K562 (cell line): Measurements from ENCODE around the gene IFRD1. TPM values are rescaled to one million over a fixed set of nuclear protein-coding genes. Genes with fewer than 3 reads are reported as not detected.

Experiments
- ATAC-seq: fragments of 200-7000 bp; cut with Tn5 transposase; 3 replicates; pipeline ENCODE4 v1.9.1; 2020; ENCODE audit warnings: moderate library complexity
- BruUV-seq: library from RNA; stranded (reverse); fragments of 400-500 nt; replicated peaks from 2 replicates; lab custom pipeline; 2021; lab: Mats Ljungman, UMichigan
- CTCF ChIA-PET: fragments of 300-600 bp; formaldehyde crosslinking; extraction: SDS; loops from one replicate; lab custom pipeline; 2021; ENCODE audit warnings: low intra/inter-chr PET ratio; lab: Yijun Ruan, JAX
- POLR2A ChIA-PET: fragments of 300-600, 350-650 bp; sonication (Branson Sonifier 250); formaldehyde crosslinking; extraction: SDS; loops from one replicate; lab custom pipeline; 2021; ENCODE audit warnings: antibody characterized with exemption, inconsistent platforms; lab: Yijun Ruan, JAX
- DNase-seq, 4 experiments: peaks; one replicate each; pipeline versions ENCODE4 v3.0.0 to v3.0.0-alpha.2; 2011 to 2018; ENCODE audit warnings: low spot score in 3 of 4, mixed read lengths in 3 of 4; ENCODE audit errors: extremely low read depth in 1 of 4
- FAIRE-seq: peaks from 2 replicates; lab custom pipeline; 2011; peaks lifted over from hg19 to GRCh38; lab: Jason Lieb, UNC
- H2AFZ ChIP-seq: 2 replicates; pipeline ENCODE4 v1.6.0; 2011; ENCODE audit warnings: low read depth, low read length, control low read depth, inconsistent platforms
- H3K27ac ChIP-seq: fragments of 200-600 bp; 3 replicates; pipeline ENCODE4 v1.8.0; 2011; ENCODE audit warnings: low read depth, mild to moderate bottlenecking, control low read depth, inconsistent platforms, low read length, moderate library complexity, mixed read lengths; ENCODE audit errors: extremely low read depth
- H3K27me3 ChIP-seq, 2 experiments: fragments of 300-600 bp in 1 of 2; 2 replicates in 1 of 2; 3 replicates in 1 of 2; pipeline versions ENCODE4 v1.6.0 to v1.8.0; 2011; ENCODE audit warnings: inconsistent platforms in 2 of 2, low read length in 2 of 2, mild to moderate bottlenecking in 1 of 2, mixed read lengths in 1 of 2, moderate library complexity in 1 of 2; ENCODE audit not compliant: control insufficient read depth in 2 of 2, insufficient read depth in 2 of 2
- H3K36me3 ChIP-seq: fragments of 300-600 bp; 3 replicates; pipeline ENCODE4 v1.8.0; 2011; ENCODE audit warnings: mild to moderate bottlenecking, low read length, inconsistent platforms; ENCODE audit not compliant: control insufficient read depth, insufficient read depth
- H3K4me1 ChIP-seq, 2 experiments: fragments of 200-600 bp in 1 of 2; replicated peaks in 1 of 2; 2 replicates in 1 of 2; 3 replicates in 1 of 2; pipeline versions ENCODE4 v1.5.1 to v1.8.0; 2011; ENCODE audit warnings: inconsistent platforms in 2 of 2, low read length in 2 of 2, mild to moderate bottlenecking in 1 of 2, mixed read lengths in 1 of 2, moderate library complexity in 1 of 2; ENCODE audit not compliant: control insufficient read depth in 2 of 2, insufficient read depth in 2 of 2
- H3K4me2 ChIP-seq: 2 replicates; pipeline ENCODE4 v1.6.1; 2011; ENCODE audit warnings: low read length, control low read depth, inconsistent platforms, mixed read lengths; ENCODE audit not compliant: insufficient read depth
- H3K4me3 ChIP-seq: fragments of 200-600 bp; sonication (generic), shearing (Covaris generic); 2 replicates; pipeline ENCODE4 v1.5.1; 2016; ENCODE audit warnings: control low read depth, inconsistent platforms
- H3K79me2 ChIP-seq: fragments of 200-600 bp; 3 replicates; pipeline ENCODE4 v1.8.0; 2011; ENCODE audit warnings: low read length, inconsistent platforms; ENCODE audit not compliant: control insufficient read depth, insufficient read depth
- H3K9ac ChIP-seq, 2 experiments: 2 replicates each; pipeline versions ENCODE4 v1.6.0 to v1.6.1; 2011; ENCODE audit warnings: low read depth in 2 of 2, low read length in 2 of 2, control low read depth in 1 of 2, inconsistent platforms in 1 of 2, mild to moderate bottlenecking in 1 of 2, mixed read lengths in 1 of 2; ENCODE audit not compliant: insufficient read depth in 1 of 2
- H3K9me1 ChIP-seq: one replicate; pipeline ENCODE4 v1.6.0; 2011; ENCODE audit warnings: inconsistent platforms, mild to moderate bottlenecking, low read length, moderate library complexity; ENCODE audit not compliant: control insufficient read depth, insufficient read depth
- H3K9me3 ChIP-seq: replicated peaks from 2 replicates; pipeline ENCODE4 v1.5.1; 2011; ENCODE audit warnings: low read depth, low read length, inconsistent platforms; ENCODE audit not compliant: control insufficient read depth, insufficient read depth
- H4K20me1 ChIP-seq: replicated peaks from 2 replicates; pipeline ENCODE4 v1.6.1; 2011; ENCODE audit warnings: low read length, inconsistent platforms, mixed read lengths; ENCODE audit not compliant: control insufficient read depth, insufficient read depth
- BMI1 ChIP-seq: fragments of 150-350 bp; IDR thresholded peaks from 2 replicates; pipeline ENCODE4 v1.6.1; 2014; ENCODE audit warnings: low read length
- CBX8 ChIP-seq: fragments of 200-600 bp; sonication (generic); IDR thresholded peaks from 2 replicates; pipeline ENCODE4 v1.6.1; 2012; ENCODE audit warnings: borderline replicate concordance, mixed run types, low read depth, mild to moderate bottlenecking, moderate library complexity, mixed read lengths, low read length, control low read depth, inconsistent platforms; ENCODE audit not compliant: poor library complexity, severe bottlenecking; ENCODE audit errors: extremely low read depth
- DPF2 ChIP-seq: fragments of 450-650 bp; IDR thresholded peaks from 2 replicates; pipeline ENCODE4 v1.6.1; 2016
- ETV1 ChIP-seq: fragments of 450-650 bp; conservative IDR thresholded peaks from 2 replicates; pipeline ENCODE4 v1.6.1; 2016; ENCODE audit warnings: missing genetic modification characterization, control low read depth, low read depth, missing compliant biosample characterization
- FOSL1 ChIP-seq: fragments of 200-800 bp; sonication (Bioruptor generic); conservative IDR thresholded peaks from 2 replicates; pipeline ENCODE4 v1.6.1; 2016; ENCODE audit warnings: missing genetic modification characterization, missing compliant biosample characterization
- GTF2F1 ChIP-seq: IDR thresholded peaks from 2 replicates; pipeline ENCODE4 v1.6.1; 2011; ENCODE audit warnings: low read depth, low read length, improper control_type of control experiment
- HNRNPLL ChIP-seq: fragments of 200-400 bp; formaldehyde crosslinking; IDR thresholded peaks from 2 replicates; pipeline ENCODE4 v1.6.1; 2017; ENCODE audit warnings: low read length, low read depth, mild to moderate bottlenecking; ENCODE audit not compliant: poor library complexity, severe bottlenecking
- HNRNPUL1 ChIP-seq: fragments of 200-400 bp; formaldehyde crosslinking; IDR thresholded peaks from 2 replicates; pipeline ENCODE4 v1.6.1; 2017; ENCODE audit warnings: low read length
- MTA3 ChIP-seq: fragments of 450-650 bp; formaldehyde crosslinking; IDR thresholded peaks from 2 replicates; pipeline ENCODE4 v1.6.1; 2017; ENCODE audit warnings: mild to moderate bottlenecking, borderline replicate concordance
- MXD1 ChIP-seq: fragments of 250-450 bp; sonication (Bioruptor Pico); IDR thresholded peaks from 2 replicates; pipeline ENCODE4 v1.8.0; 2021; ENCODE audit warnings: borderline replicate concordance, mild to moderate bottlenecking, moderate library complexity; ENCODE audit not compliant: poor library complexity, severe bottlenecking
- NELFE ChIP-seq: IDR thresholded peaks from 2 replicates; pipeline ENCODE4 v1.6.1; 2011; ENCODE audit warnings: mild to moderate bottlenecking; ENCODE audit not compliant: insufficient read depth, insufficient read length
- NR2F6 ChIP-seq: fragments of 450-650 bp; formaldehyde crosslinking; IDR thresholded peaks from 2 replicates; pipeline ENCODE4 v1.4.0; 2020; ENCODE audit warnings: mild to moderate bottlenecking
- NUFIP1 ChIP-seq: fragments of 450-650 bp; IDR thresholded peaks from 2 replicates; pipeline ENCODE4 v1.6.1; 2018; ENCODE audit not compliant: partially characterized antibody
- SETDB1 ChIP-seq: IDR thresholded peaks from one replicate; pipeline ENCODE4 v1.6.1; 2012; ENCODE audit warnings: low read length, control low read depth, inconsistent platforms
- SMAD4 ChIP-seq: fragments of 250-450 bp; sonication (Bioruptor Pico); conservative IDR thresholded peaks from 2 replicates; pipeline ENCODE4 v1.8.0; 2021; ENCODE audit warnings: inconsistent platforms, mild to moderate bottlenecking, moderate library complexity
- SMARCB1 ChIP-seq: IDR thresholded peaks from 2 replicates; pipeline ENCODE4 v1.6.1; 2011; ENCODE audit warnings: improper control_type of control experiment, low read depth; ENCODE audit not compliant: insufficient read length
- SREBF2 ChIP-seq: sonication (generic); formaldehyde crosslinking; IDR thresholded peaks from 2 replicates; pipeline ENCODE4 v1.4.0; 2020; ENCODE audit warnings: mild to moderate bottlenecking, missing genetic modification reagents
- STAT5B ChIP-seq: fragments of 250-450 bp; sonication (Bioruptor Pico); IDR thresholded peaks from 2 replicates; pipeline ENCODE4 v1.8.0; 2021; ENCODE audit warnings: mild to moderate bottlenecking, inconsistent platforms
- TBL1XR1 ChIP-seq, 2 experiments: IDR thresholded peaks; 2 replicates each; pipeline ENCODE4 v1.6.1; 2012; ENCODE audit warnings: improper control_type of control experiment in 2 of 2, low read length in 2 of 2, mild to moderate bottlenecking in 1 of 2
- ZBTB1 ChIP-seq: sonication (generic); formaldehyde crosslinking; IDR thresholded peaks from 2 replicates; pipeline ENCODE4 v1.8.1; 2023; ENCODE audit warnings: missing genetic modification reagents, low read depth, mild to moderate bottlenecking, borderline replicate concordance
- ZNF280B ChIP-seq: fragments of 250-450 bp; sonication (Bioruptor Pico); IDR thresholded peaks from 2 replicates; pipeline ENCODE4 v1.5.1; 2021; ENCODE audit warnings: mild to moderate bottlenecking
- ZNF324 ChIP-seq: fragments of 250-450 bp; sonication (Bioruptor Pico); IDR thresholded peaks from 2 replicates; pipeline ENCODE4 v1.4.0; 2020; ENCODE audit warnings: mild to moderate bottlenecking
- WGBS: fragments of 100-300 bp; shearing (Covaris generic); methylation state at CpG from one replicate; pipeline ENCODE4 v1.1.6; 2016; ENCODE audit warnings: low coverage, mixed read lengths; ENCODE audit not compliant: insufficient coverage; ENCODE audit errors: missing lambda C conversion rate; 5-methylcytosine and 5-hydroxymethylcytosine counted together
- in situ Hi-C: fragments of 300-500 bp; cut with MboI; formaldehyde crosslinking; loops from 4 replicates; pipeline ENCODE4 v1.15.0; 2018; ENCODE audit warnings: inconsistent platforms, mixed read lengths
- intact Hi-C: fragments of 100-400 bp; cut with micrococcal nuclease; formaldehyde crosslinking; loops from 2 replicates; pipeline ENCODE4 v1.14.2; 2022
- polyA plus RNA-seq, 8 experiments: library from polyadenylated mRNA; depleted of rRNA in 4 of 8; stranded (reverse) in 5 of 8; unstranded in 3 of 8; fragments of >200 nt; fragmentation: Nextera tagmentation in 2 of 8; fragmentation: Illumina TruSeq in 1 of 8; extraction: Ambion mirVana in 2 of 8; extraction: Trizol in 1 of 8; gene quantifications; 2 replicates each; pipeline versions ENCODE4 v1.2.1 to v1.2.3, GENCODE V29; 2011 to 2014; ENCODE audit warnings: inconsistent platforms in 1 of 8, missing spikeins in 1 of 8
- total RNA-seq, 7 experiments: library from RNA; depleted of rRNA in 6 of 7; stranded (reverse); fragments of >200 nt in 6 of 7; fragmentation: Illumina TruSeq in 2 of 7; extraction: Trizol in 2 of 7; gene quantifications; 2 replicates each; pipeline versions ENCODE4 v1.2.1 to v1.2.3, GENCODE V29; 2011 to 2021; ENCODE audit warnings: low replicate concordance in 1 of 7

The IFRD1 gene
- total and polyA plus RNA-seq, 9 of the 15 experiments (the other 6 are each of a cell fraction or from before 2014, with no cell fraction given): 27.6 to 81.8 (median 68.1) TPM

GRCh38 chr7:112487457-112488263 lies 37.4 kb downstream of the IFRD1 start:
- in situ Hi-C loops: no loop called here
- H3K4me3 ChIP-seq: no peak overlapping the region
- peak in 2 of 4 experiments; percentile 64 to 65 for DNase-seq
- no peak overlapping the region for H3K9ac ChIP-seq
- H3K79me2 ChIP-seq: no peaks in the 10 kb centered on the region
- no peaks in the 10 kb centered on the region for H3K36me3 ChIP-seq
- H3K9me3 ChIP-seq: no peaks in the 10 kb centered on the region
- no peaks in the 10 kb centered on the region for H3K27me3 ChIP-seq
- intact Hi-C loops: no loop called here
- no peaks in the 10 kb centered on the region for H4K20me1 ChIP-seq
- H3K4me2 ChIP-seq: no peak overlapping the region; the same call in 1 of the 2 replicates
- 15% methylated on average over 8 of the region's 8 CpGs for WGBS
- no peak overlapping the region for H3K27ac ChIP-seq
- ChIA-PET CTCF (interaction anchor here (0.8 kb wide), 1 partner anchor 725 kb away, joined by 3 read pairs; no protein-coding TSS in a partner anchor), POLR2A (interaction anchor here (1.2 kb wide), 1 partner anchor 15 kb away, joined by 3 read pairs; no protein-coding TSS in a partner anchor)
- peaks cover 4 to 18% of the 10 kb centered on the region in 2 experiments; a peak in 4 of 5 replicates for H3K4me1 ChIP-seq
- ATAC-seq: peak; percentile 84
- no TSS peak for BruUV-seq
- no peaks in the 10 kb centered on the region for H3K9me1 ChIP-seq
- peak; percentile 65 for FAIRE-seq
- 0 out of 2 replicates have a peak overlapping the region, but pooled peaks have one; percentile 9 for H2AFZ ChIP-seq
- no peak for TF ChIP-seq CBX8
- no peak for TF ChIP-seq MXD1 (CRISPR knock-in tag)
- no peak for TF ChIP-seq DPF2
- no peak for TF ChIP-seq ZBTB1
- no peak for TF ChIP-seq NELFE
- no peak for TF ChIP-seq NUFIP1
- no peak for TF ChIP-seq HNRNPLL
- TF ChIP-seq STAT5B (CRISPR knock-in tag): no peak
- peak; percentile 61 for TF ChIP-seq FOSL1
- no peak for TF ChIP-seq BMI1
- no peak for TF ChIP-seq MTA3
- TF ChIP-seq SMARCB1: no peak
- TF ChIP-seq SETDB1: no peak
- TF ChIP-seq NR2F6 (CRISPR knock-in tag): no peak
- TF ChIP-seq ZNF280B (CRISPR knock-in tag): no peak
- TF ChIP-seq ETV1 (tag): no peak
- no peak for TF ChIP-seq SREBF2 (CRISPR knock-in tag)
- 0 out of 2 replicates have a peak, but pooled peaks have one; percentile 14 for TF ChIP-seq SMAD4 (CRISPR knock-in tag)
- TF ChIP-seq TBL1XR1 (IDR thresholded peaks at IDR 0.05; ENCODE audit: low read length in 2 of 2): no peak
- no peak for TF ChIP-seq ZNF324 (CRISPR knock-in tag)
- TF ChIP-seq HNRNPUL1: no peak
- TF ChIP-seq GTF2F1: no peak
